Measurements from ENCODE around the gene MCOLN2.

The MCOLN2 gene

DNA sequence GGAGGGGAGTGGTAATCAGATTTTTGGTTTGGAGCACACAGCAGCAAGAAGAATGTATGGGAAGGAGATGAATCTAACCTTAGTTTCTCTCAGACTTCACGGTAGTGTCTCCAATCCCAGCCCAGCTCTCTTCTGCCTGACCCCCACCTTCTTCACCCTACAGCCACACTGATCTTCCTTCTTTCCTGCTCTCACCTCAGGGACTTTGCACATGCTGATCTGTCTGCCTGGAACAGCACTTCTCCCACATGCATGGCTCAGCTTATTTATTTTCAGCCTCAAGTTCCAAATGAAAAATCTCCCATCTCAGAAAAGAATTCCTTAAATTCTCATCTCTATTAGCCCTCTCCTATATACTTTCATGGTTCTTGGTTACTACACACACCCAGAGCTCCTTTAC, 55.1 kb downstream of the MCOLN2 start:
- no peak overlapping the region for H3K4me3 Mint-ChIP-seq
- H3K9me3 Mint-ChIP-seq = no peaks in the 10 kb centered on the region
- H3K27me3 Mint-ChIP-seq (ENCODE audit: low read depth) = peaks cover 7% of the 10 kb centered on the region
- peaks cover 6% of the 10 kb centered on the region for H3K4me1 Mint-ChIP-seq
- H3K36me3 Mint-ChIP-seq (ENCODE audit: low read depth) = no peaks in the 10 kb centered on the region
- no peak overlapping the region for H3K27ac Mint-ChIP-seq
- TF ChIP-seq, protein P1, sequence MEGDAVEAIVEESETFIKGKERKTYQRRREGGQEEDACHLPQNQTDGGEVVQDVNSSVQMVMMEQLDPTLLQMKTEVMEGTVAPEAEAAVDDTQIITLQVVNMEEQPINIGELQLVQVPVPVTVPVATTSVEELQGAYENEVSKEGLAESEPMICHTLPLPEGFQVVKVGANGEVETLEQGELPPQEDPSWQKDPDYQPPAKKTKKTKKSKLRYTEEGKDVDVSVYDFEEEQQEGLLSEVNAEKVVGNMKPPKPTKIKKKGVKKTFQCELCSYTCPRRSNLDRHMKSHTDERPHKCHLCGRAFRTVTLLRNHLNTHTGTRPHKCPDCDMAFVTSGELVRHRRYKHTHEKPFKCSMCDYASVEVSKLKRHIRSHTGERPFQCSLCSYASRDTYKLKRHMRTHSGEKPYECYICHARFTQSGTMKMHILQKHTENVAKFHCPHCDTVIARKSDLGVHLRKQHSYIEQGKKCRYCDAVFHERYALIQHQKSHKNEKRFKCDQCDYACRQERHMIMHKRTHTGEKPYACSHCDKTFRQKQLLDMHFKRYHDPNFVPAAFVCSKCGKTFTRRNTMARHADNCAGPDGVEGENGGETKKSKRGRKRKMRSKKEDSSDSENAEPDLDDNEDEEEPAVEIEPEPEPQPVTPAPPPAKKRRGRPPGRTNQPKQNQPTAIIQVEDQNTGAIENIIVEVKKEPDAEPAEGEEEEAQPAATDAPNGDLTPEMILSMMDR (IDR thresholded peaks at IDR 0.05; ENCODE audit: unreplicated experiment in 3 of 3) = no peak

DNA sequence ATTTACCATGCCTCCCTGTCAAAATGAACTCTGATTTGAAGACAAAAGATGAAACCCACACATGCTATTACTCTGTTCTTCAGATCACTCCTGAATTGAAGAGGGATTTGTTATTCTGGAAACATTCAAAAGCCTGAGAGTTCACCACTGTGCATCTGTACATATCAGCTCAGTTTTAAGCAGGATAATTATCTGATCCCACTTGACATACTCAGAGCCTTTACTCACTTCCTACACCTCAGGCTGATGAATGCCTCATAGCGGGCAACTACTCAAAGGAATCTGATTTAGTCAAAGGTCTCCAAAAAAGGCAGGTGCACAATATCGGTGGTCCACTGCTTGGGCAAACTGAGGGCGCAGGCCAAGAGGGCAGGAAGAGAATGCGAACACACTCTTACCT, 56.4 kb downstream of the MCOLN2 start:
- no peaks in the 10 kb centered on the region for H3K36me3 Mint-ChIP-seq (ENCODE audit: low read depth)
- H3K4me1 Mint-ChIP-seq = peaks cover 6% of the 10 kb centered on the region
- peaks cover 7% of the 10 kb centered on the region for H3K27me3 Mint-ChIP-seq (ENCODE audit: low read depth)
- TF ChIP-seq, protein P1 (IDR thresholded peaks at IDR 0.05; ENCODE audit: unreplicated experiment in 3 of 3) = no peak
- H3K4me3 Mint-ChIP-seq = no peak overlapping the region
- no peaks in the 10 kb centered on the region for H3K9me3 Mint-ChIP-seq
- no peak overlapping the region for H3K27ac Mint-ChIP-seq

DNA sequence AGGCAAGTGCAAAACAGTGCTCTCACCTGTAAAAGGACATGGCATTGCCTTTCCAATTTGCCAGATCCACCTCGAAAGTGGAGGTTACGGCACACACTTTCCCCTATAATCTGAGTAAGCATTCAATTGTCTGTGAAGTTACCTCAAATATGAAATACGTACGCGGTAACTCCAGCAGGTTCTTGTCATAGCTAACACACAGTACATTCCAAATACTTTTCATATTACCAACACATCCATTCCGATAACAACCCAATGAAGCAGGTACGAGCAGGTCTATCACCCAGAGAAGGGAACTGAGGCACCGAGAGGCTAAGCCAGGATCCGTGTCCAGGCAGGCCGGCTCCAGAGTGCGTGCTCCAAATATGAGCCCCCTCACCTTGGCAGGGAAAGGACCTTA, 57.2 kb downstream of the MCOLN2 start:
- Mint-ChIP-seq H3K4me1 (peaks cover under 1% of the 10 kb centered on the region), H3K36me3 (ENCODE audit: low read depth) (no peaks in the 10 kb centered on the region), H3K9me3 (no peaks in the 10 kb centered on the region), H3K27me3 (ENCODE audit: low read depth) (peaks cover 7% of the 10 kb centered on the region), H3K27ac (no peak overlapping the region), H3K4me3 (no peak overlapping the region)
- TF ChIP-seq, protein P1 (IDR thresholded peaks at IDR 0.05; ENCODE audit: unreplicated experiment in 3 of 3) = no peak

DNA sequence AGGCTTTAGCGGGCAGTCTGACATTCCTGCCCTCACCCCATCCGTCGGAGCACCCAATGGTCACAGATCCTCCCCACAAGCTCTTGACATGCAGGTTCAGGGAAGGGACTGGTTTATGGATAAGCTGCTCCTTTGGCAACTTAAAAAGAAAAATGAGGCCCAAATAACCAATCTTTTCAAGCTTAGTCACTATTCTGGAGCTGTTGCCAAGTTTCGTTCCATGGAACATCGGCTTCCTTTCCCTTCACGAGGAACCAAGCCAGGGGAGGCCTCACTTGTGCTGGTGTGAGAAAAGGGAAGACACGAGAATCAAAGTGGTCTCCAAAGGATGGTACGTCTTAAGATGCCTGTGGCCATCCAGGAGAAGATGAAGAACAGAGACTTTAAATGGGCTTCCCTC, 57.8 kb downstream of the MCOLN2 start:
- TF ChIP-seq, protein P1 (IDR thresholded peaks at IDR 0.05; ENCODE audit: unreplicated experiment in 3 of 3) = no peak
- Mint-ChIP-seq H3K27ac (no peak overlapping the region), H3K27me3 (ENCODE audit: low read depth) (peaks cover 7% of the 10 kb centered on the region), H3K4me3 (no peak overlapping the region), H3K36me3 (ENCODE audit: low read depth) (no peaks in the 10 kb centered on the region), H3K4me1 (no peaks in the 10 kb centered on the region), H3K9me3 (no peaks in the 10 kb centered on the region)

DNA sequence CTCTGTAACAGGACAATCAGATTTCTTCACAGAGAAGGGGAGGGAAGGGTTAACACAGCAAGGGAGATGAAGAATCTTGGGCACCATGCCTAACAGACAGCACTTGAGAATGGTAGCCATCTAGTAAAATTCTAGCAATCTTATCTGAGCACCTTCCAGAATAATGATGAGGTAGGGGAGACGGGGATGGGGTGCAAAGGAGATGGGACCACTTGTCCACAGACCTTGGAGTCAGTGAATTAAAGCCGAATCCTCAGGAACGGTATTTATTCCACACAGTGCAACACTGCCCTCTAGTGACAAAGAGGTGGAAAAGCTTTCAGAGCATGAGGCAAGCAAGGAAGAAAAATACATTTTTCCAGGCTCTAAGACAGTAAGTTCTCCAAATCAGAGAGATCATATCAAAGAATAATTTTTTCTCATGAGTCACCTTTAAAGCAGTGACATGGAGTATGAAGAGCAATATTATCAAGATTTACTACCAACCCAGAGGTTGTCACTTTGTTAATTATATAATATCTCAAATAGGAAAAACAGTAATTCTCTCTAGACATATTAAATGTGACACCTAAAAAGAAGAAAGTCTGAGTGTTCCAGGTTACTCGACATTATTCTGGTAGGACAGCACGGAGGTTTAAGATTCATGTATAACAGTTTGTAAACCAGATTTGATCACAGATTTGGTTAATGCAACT, 60.6 kb downstream of the MCOLN2 start:
- peaks cover 11% of the 10 kb centered on the region for H3K4me1 Mint-ChIP-seq
- H3K36me3 Mint-ChIP-seq (ENCODE audit: low read depth) = no peaks in the 10 kb centered on the region
- peaks cover 7% of the 10 kb centered on the region for H3K27me3 Mint-ChIP-seq (ENCODE audit: low read depth)
- no peaks in the 10 kb centered on the region for H3K9me3 Mint-ChIP-seq
- H3K4me3 Mint-ChIP-seq = no peak overlapping the region
- TF ChIP-seq, protein P1 (IDR thresholded peaks at IDR 0.05; ENCODE audit: unreplicated experiment in 3 of 3) = peak; percentile 89 to 97 (median 92)
- no peak overlapping the region for H3K27ac Mint-ChIP-seq

DNA sequence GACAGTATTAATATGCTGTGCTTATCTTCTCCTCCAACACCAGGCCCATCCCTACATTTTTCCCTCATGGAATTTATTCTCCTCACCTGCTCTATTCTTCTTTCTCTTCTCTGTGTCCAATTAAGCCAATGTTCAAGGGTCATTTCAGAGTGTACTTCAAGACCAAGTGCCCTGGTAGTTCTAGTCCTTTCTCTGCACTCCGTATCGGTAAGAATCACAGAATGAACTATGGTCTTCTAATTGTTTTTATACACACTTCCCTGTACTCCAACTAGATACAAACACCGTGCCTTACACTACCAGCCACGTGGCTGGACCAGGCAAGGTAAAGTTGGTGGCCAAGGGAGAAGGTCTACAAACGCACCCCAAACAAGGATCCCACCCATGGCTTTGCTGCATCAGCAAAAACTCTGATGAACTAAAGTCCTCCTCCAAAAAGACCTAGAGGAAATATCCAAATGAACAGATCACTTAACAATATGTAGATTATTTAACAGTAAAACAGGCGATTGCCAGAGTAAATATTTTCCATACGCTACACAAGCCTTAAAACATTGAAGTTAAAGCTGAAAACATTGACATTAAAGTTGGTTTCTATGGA, 63.8 kb downstream of the MCOLN2 start:
- TF ChIP-seq, protein P1 (IDR thresholded peaks at IDR 0.05; ENCODE audit: unreplicated experiment in 3 of 3) = no peak
- Mint-ChIP-seq H3K27me3 (ENCODE audit: low read depth) (peaks cover 12% of the 10 kb centered on the region), H3K36me3 (ENCODE audit: low read depth) (no peaks in the 10 kb centered on the region), H3K27ac (peak overlapping the region; percentile 38 to 87 (median 46)), H3K4me3 (no peak overlapping the region), H3K4me1 (peaks cover 11% of the 10 kb centered on the region), H3K9me3 (no peaks in the 10 kb centered on the region)

Measured in nephron (organoid).